Keratinocyte (primary cell): ENCODE results near the gene NLRP9. TPM values are rescaled to one million over a fixed set of nuclear protein-coding genes. Genes with fewer than 3 reads are reported as not detected.

Source experiments
- DNase-seq: peaks from one replicate; pipeline ENCODE4 v3.0.0-alpha.2; 2011; ENCODE audit warnings: low read depth, missing footprints, low spot score
- FAIRE-seq: peaks from 2 replicates; lab custom pipeline; 2011; peaks lifted over from hg19 to GRCh38; lab: Jason Lieb, UNC
- H2AFZ ChIP-seq: 2 replicates; pipeline ENCODE4 v1.6.0; 2012; ENCODE audit warnings: low read length, control low read depth, inconsistent platforms; ENCODE audit not compliant: control insufficient read depth
- H3K27ac ChIP-seq: 2 replicates; pipeline ENCODE4 v1.5.1; 2011; ENCODE audit warnings: low read length; ENCODE audit not compliant: control insufficient read depth, insufficient read depth
- H3K27me3 ChIP-seq: 3 replicates; pipeline ENCODE4 v1.6.0; 2011; ENCODE audit warnings: low read length; ENCODE audit not compliant: control insufficient read depth, insufficient read depth; ENCODE audit errors: extremely low read depth
- H3K36me3 ChIP-seq, 2 experiments: 2 replicates in 1 of 2; 3 replicates in 1 of 2; pipeline ENCODE4 v1.5.1; 2011; ENCODE audit warnings: low read length in 2 of 2, mild to moderate bottlenecking in 1 of 2; ENCODE audit not compliant: control insufficient read depth in 2 of 2, insufficient read depth in 2 of 2; ENCODE audit errors: extremely low read depth in 1 of 2
- H3K4me1 ChIP-seq: 3 replicates; pipeline ENCODE4 v1.5.1; 2011; ENCODE audit warnings: low read length; ENCODE audit not compliant: control insufficient read depth, insufficient read depth; ENCODE audit errors: extremely low read depth
- H3K4me2 ChIP-seq: 3 replicates; pipeline ENCODE4 v1.6.0; 2011; ENCODE audit warnings: low read depth, low read length; ENCODE audit not compliant: control insufficient read depth, insufficient read depth; ENCODE audit errors: extremely low read depth
- H3K4me3 ChIP-seq, 3 experiments: fragments of 200-600 bp in 1 of 3; sonication (generic) in 1 of 3; 2 replicates in 2 of 3; 3 replicates in 1 of 3; pipeline ENCODE4 v1.5.1; 2011 to 2016; ENCODE audit warnings: low read length in 3 of 3, mild to moderate bottlenecking in 3 of 3, control low read depth in 2 of 3, inconsistent platforms in 1 of 3, low read depth in 1 of 3, mixed read lengths in 1 of 3, mixed run types in 1 of 3, moderate library complexity in 1 of 3; ENCODE audit not compliant: control insufficient read depth in 2 of 3, insufficient read depth in 2 of 3; ENCODE audit errors: extremely low read depth in 1 of 3
- H3K79me2 ChIP-seq: 2 replicates; pipeline ENCODE4 v1.6.0; 2012; ENCODE audit warnings: low read length; ENCODE audit not compliant: control insufficient read depth, insufficient read depth
- H3K9ac ChIP-seq: 3 replicates; pipeline ENCODE4 v1.6.0; 2011; ENCODE audit warnings: low read length; ENCODE audit not compliant: control insufficient read depth, insufficient read depth; ENCODE audit errors: extremely low read depth
- H3K9me1 ChIP-seq: 3 replicates; pipeline ENCODE4 v1.6.0; 2011; ENCODE audit warnings: low read length; ENCODE audit not compliant: control insufficient read depth, insufficient read depth; ENCODE audit errors: extremely low read depth
- H3K9me3 ChIP-seq: 2 replicates; pipeline ENCODE4 v1.5.1; 2012; ENCODE audit warnings: low read depth, low read length; ENCODE audit not compliant: control insufficient read depth
- H4K20me1 ChIP-seq: 3 replicates; pipeline ENCODE4 v1.6.0; 2011; ENCODE audit warnings: low read length; ENCODE audit not compliant: control insufficient read depth, insufficient read depth; ENCODE audit errors: extremely low read depth
- CTCF ChIP-seq, 3 experiments: IDR thresholded peaks in 1 of 3; conservative IDR thresholded peaks in 1 of 3; optimal IDR thresholded peaks in 1 of 3; 2 replicates in 2 of 3; 3 replicates in 1 of 3; pipeline versions ENCODE3 to v1.5.1; 2011; ENCODE audit warnings: low read length in 3 of 3, mild to moderate bottlenecking in 3 of 3, moderate library complexity in 2 of 3, control low read depth in 1 of 3, inconsistent platforms in 1 of 3; ENCODE audit not compliant: insufficient read depth in 2 of 3; ENCODE audit errors: extremely low read depth in 1 of 3
- EZH2 ChIP-seq: IDR thresholded peaks from one replicate; pipeline ENCODE4 v1.6.1; 2012; ENCODE audit warnings: inconsistent platforms, mild to moderate bottlenecking, low read length, moderate library complexity
- dilution Hi-C: fragments of 300-500 bp; cut with MboI; formaldehyde crosslinking; loops from one replicate; pipeline ENCODE4 v1.7.0; 2020; ENCODE audit warnings: low sequenced_read_pairs; ENCODE audit not compliant: extremely low pct_ligation_motif_present
- polyA plus RNA-seq, 5 experiments: library from polyadenylated mRNA; depleted of rRNA in 3 of 5; stranded (reverse) in 3 of 5; stranded (forward) in 1 of 5; unstranded in 1 of 5; fragments of >200 nt; gene quantifications; 1 replicate in 1 of 5; 2 replicates in 3 of 5; 3 replicates in 1 of 5; pipeline versions ENCODE4 v1.2.1 to v1.2.3, GENCODE V29; 2011 to 2012; ENCODE audit warnings: missing spikeins in 2 of 5, low read depth in 1 of 5, low replicate concordance in 1 of 5

Gene NLRP9
- polyA plus RNA-seq, 1 donor (not counting 4 experiments of a cell fraction or from before 2014, with no cell fraction given) = not detected

- FAIRE-seq (no peak), DNase-seq (no peak)
- H3K4me3 ChIP-seq = no peak overlapping the region
- H3K4me2 ChIP-seq = no peak overlapping the region
- dilution Hi-C loops = no loop called here
- TF ChIP-seq CTCF (optimal IDR thresholded peaks at IDR 0.05 in 1 of 3, IDR thresholded peaks at IDR 0.05 in 1 of 3, conservative IDR thresholded peaks at IDR 0.05 in 1 of 3; ENCODE audit: extremely low read depth in 1 of 3, insufficient read depth in 2 of 3, low read length in 3 of 3) = no peak
- no peak for TF ChIP-seq EZH2
- H3K79me2 ChIP-seq = no peaks in the 10 kb centered on the region
- H3K36me3 ChIP-seq = no peaks in the 10 kb centered on the region
- H3K27ac ChIP-seq = no peak overlapping the region
- H3K4me1 ChIP-seq = no peaks in the 10 kb centered on the region
- no peaks in the 10 kb centered on the region for H3K27me3 ChIP-seq
- H4K20me1 ChIP-seq = no peaks in the 10 kb centered on the region
- no peak overlapping the region for H2AFZ ChIP-seq
- H3K9me3 ChIP-seq = peaks cover 1% of the 10 kb centered on the region
- no peak overlapping the region for H3K9ac ChIP-seq
- H3K9me1 ChIP-seq = no peaks in the 10 kb centered on the region
These were observed 21.0 kb downstream of the NLRP9 start for GRCh38 chr19:55717251-55717650.

- H3K4me3 ChIP-seq = no peak overlapping the region
- no peak overlapping the region for H3K9ac ChIP-seq
- TF ChIP-seq CTCF (optimal IDR thresholded peaks at IDR 0.05 in 1 of 3, IDR thresholded peaks at IDR 0.05 in 1 of 3, conservative IDR thresholded peaks at IDR 0.05 in 1 of 3; ENCODE audit: extremely low read depth in 1 of 3, insufficient read depth in 2 of 3, low read length in 3 of 3) (no peak), EZH2 (no peak)
- no peaks in the 10 kb centered on the region for H4K20me1 ChIP-seq
- no peaks in the 10 kb centered on the region for H3K79me2 ChIP-seq
- FAIRE-seq (no peak), DNase-seq (no peak)
- H3K4me1 ChIP-seq = no peaks in the 10 kb centered on the region
- dilution Hi-C loops = no loop called here
- no peak overlapping the region for H3K27ac ChIP-seq
- no peaks in the 10 kb centered on the region for H3K9me1 ChIP-seq
- no peak overlapping the region for H3K4me2 ChIP-seq
- no peaks in the 10 kb centered on the region for H3K27me3 ChIP-seq
- H3K36me3 ChIP-seq = no peaks in the 10 kb centered on the region
- no peak overlapping the region for H2AFZ ChIP-seq
- H3K9me3 ChIP-seq = peaks cover 1% of the 10 kb centered on the region
These were observed 21.7 kb downstream of the NLRP9 start for GRCh38 chr19:55716531-55716930.
